ENCODE results near the gene LEKR1.
"Not testable (repeated sequence)": the region's sequence is repeated elsewhere in the genome, so short reads cannot be mapped to it uniquely, and the experiment has no call there.

The LEKR1 gene

GRCh38 chr3:156808025-156808424 lies 18.1 kb upstream of the LEKR1 start:
- DNase-seq = no peak

- DNase-seq = no peak
Measured at GRCh38 chr3:156811089-156811862, 14.9 kb upstream of the LEKR1 start.

DNA sequence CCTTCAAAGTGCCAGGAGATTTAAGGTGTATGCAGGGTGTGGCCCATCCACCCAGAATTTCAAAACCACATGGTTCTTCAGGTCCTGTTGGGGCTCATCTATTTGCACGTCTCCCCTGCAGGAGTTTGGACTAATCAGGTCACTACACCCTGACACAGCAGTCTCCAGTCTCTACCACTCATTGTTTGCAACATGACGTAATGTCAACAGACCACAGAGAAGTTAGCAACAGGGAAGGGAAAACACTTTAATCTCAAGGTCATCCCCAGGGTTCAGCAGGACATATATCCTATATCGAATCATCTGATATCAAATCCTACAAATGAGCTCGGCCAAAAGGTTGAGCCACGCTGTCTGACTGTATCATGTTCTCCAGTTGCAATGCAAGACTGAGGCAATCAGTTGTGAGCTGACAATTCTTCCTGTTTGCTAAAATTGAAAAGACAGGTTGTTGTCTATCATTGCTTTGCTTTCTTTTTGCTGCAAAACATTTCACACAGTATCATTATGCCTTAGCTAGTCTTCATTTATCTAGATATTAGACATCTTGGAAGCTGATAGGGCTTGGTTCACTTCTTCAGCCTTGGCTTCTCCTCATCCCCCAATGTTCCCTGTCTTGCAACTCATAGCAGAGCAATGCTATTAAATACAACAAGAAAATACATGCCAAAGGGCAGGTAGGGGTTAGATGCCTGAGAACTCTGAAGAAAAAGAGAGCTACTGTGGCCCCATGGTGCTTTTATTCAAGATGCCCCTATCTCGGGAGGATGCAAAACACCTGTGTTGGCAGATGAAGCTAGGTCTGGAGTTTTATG lies 13.4 kb upstream of the LEKR1 start:
- peak; percentile 15 for DNase-seq

- no peak for DNase-seq
Measured at GRCh38 chr3:156814295-156814694, 11.9 kb upstream of the LEKR1 start.

GRCh38 chr3:156816091-156816793 lies 9.9 kb upstream of the LEKR1 start:
- DNase-seq = peak; percentile 27

- peak; percentile 80 for DNase-seq
Measured at GRCh38 chr3:156816794-156817645, 9.1 kb upstream of the LEKR1 start.

DNA sequence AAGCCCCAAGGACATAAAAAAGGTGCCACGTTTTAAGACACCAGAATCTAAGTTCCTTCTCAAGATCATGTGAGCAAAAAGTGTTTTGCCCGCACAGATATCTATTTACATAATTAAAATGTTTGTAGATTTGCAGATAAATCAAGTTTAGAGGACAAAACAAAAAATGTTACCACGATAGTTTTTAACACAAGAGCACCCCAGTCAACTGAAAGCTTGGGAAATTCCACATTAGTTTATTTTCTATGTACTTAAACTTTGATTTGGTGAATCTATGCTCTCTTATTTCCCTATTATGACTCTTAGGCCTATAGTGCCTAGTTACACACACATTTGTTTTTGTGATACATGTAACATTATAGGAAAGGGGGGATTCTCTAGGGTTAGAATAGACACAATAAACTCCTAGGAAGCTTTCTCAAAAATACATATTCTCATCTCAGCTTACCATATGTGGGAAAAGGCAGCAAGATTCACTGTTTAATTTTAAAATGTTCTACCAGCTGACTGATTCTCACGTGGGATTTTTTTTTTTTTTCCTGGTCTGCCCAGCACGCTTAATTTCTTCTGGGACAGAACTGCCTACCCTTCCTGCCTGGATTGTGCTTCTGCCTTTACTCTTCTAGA lies 8.4 kb upstream of the LEKR1 start:
- peak; percentile 30 for DNase-seq

GRCh38 chr3:156818273-156818651 lies 7.9 kb upstream of the LEKR1 start:
- DNase-seq = no peak

- DNase-seq = no peak
Measured at GRCh38 chr3:156818890-156819289, 7.3 kb upstream of the LEKR1 start.

DNA sequence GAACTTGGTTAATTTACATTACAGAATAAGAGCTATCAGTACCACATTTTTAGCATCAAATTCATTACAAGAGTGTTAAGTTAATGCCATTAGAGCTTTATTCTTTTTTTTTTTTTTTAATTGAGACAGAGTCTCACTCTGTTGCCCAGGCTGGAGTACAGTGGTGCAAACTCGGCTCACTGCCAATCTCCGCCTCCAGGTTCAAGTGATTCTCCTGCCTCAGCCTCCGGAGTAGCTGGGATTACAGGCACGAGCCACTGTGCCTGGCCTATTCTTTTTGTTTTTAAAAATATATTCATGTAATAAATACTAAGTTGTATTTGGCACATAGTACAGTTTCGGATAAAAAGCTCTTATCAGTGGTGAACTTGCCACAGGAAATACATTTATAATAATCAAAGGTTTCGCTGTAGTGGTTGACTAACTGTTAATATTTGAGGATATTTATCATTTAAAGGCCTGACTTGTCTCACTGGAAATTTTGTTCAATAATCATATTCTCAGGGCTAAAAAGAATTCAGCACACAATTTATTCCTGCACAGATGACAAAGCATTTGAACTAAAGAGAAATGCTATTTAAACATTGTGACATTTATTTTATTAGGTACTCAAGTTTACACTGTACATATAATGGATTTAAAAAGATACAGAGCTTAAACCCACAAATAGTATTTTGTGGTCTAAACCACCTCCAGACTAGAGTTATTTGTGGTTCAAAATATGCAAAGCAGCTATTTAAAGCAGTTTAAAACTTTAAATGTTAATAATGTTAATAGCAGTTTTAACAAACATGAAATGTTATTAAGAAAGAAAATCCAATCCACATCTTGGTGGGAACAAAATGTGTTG lies 6.1 kb upstream of the LEKR1 start:
- no peak for DNase-seq

DNA sequence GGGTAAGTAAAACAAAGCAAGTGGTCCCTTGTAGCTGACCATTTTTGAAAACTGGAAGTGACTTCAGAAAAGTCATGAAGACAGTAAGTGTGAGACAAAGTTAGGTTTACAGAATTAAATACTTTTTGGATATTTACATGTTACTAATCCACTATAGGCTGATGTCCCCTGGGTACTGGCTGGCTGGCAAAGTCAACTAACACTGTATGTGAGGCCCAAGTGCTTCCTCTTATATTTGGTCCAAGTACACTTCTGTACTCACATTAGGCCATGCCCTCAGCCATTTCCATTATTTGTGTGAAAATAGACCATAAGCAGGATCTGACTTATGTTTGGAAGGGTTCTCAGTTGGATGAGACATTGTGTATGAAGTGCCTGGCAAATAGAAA lies 5.5 kb upstream of the LEKR1 start:
- DNase-seq = no peak

DNA sequence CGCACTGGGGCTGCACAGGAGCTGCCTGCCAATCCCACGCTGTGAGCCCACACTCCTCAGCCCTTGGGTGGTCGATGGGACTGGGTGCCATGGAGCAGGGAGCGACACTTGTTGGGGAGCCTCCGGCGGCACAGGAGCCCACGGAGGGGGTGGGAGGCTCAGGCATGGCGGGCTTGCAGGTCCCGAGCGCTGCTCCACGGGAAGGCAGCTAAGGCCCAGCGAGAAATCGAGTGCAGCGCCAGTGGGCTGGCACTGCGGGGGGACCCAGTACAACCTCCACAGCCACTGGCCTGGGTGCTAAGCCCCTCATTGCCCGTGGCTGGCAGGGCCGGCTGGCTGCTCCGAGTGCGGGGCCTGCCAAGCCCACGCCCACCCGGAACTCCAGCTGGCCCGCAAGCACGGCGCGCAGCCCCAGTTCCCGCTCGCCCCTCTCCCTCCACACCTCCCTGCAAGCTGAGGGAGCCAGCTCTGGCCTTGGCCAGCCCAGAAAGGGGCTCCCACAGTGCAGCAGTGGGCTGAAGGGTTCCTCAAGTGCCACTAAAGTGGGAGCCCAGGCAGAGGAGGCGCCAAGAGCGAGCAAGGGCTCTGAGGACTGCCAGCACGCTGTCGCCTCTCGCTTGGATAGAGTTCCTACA lies 3.4 kb upstream of the LEKR1 start:
- not testable (repeated sequence) for DNase-seq

GRCh38 chr3:156825795-156826143 lies 384 bp upstream of the LEKR1 start:
- no peak for DNase-seq

GRCh38 chr3:156826896-156827882 lies 1.0 kb downstream of the LEKR1 start:
- DNase-seq = no peak

DNA sequence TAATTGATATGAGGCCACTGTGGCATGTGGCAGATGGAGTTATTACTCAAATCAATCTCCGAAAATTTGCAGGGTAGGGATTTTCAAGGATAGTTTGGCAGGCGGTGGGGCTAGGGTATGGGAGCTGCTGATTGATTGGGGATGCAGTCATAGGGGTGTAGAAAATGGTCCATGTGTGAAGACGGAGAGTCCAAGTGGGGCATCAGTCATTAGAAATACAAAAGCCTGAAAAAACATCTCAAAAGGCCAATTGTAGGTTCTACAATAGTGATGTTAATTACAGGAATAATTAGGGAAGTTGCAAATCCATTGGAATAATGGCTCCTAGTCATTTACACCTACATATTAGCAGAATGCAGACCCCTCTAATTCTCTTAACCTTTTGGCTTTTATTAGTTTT lies 4.9 kb downstream of the LEKR1 start:
- DNase-seq = no peak

DNA sequence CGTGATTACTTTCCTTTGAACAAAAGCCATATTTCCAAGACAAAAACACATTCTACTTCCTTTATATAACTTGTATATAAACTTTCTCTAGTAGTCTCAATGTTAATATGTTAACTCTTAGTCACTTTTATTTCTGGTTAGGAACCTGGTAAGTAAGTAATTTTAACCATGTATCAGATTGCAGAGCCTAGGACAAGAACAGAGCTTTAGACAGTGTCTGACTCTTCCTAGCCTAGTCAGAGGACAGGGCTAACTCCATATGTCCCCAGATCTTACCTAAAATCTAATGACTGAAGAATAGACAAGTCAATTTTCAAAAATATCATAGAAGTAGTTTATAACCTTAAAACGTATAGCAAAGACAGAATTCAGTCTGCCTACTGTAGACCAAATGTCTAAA lies 8.3 kb downstream of the LEKR1 start:
- DNase-seq = no peak

DNA sequence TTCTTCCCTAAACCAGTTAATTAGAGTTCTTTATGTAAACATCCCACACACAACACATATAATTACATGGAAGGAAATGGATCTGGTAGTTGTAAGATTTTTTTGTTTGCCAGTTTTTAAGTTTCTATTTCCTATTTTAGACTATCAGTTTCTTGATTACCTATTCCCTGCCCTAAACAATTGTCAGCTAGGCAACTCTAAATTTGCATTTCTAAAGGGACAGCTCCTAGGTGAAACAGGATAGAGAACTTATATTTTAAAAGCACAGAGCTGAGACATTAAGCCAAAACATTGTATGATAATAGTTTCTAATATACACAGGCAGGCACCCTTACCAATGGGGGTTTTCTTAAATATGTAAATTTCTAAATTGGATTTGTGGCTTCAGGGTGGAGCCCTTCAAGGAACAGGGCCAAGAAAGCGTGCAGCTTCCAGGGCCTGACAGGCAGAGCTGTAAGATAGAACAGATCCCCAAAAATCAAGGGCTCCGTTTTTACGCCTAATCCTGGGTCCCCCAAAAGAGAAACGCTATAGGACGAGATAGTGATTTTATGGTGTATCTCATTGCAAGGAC lies 8.9 kb downstream of the LEKR1 start:
- no peak for DNase-seq

DNA sequence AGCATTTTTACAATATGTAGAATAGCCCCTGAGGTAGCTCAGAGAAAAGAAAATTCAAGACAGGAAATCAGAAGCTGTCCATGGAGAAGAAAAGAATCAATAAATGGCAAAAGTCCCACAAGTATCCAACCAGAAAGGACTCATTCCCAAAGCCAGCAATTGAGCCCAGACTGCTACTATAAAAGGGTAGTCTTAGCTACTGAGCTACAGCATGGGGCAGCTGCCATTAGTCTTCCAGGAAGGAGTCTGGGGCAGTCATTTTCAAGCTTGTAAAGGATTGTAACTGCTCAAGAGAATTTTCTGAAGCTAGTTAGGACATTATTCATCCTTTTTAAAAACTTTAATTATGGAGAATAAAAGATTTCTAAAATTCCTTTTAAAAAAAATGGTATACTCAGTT lies 10.5 kb downstream of the LEKR1 start:
- no peak for DNase-seq

DNA sequence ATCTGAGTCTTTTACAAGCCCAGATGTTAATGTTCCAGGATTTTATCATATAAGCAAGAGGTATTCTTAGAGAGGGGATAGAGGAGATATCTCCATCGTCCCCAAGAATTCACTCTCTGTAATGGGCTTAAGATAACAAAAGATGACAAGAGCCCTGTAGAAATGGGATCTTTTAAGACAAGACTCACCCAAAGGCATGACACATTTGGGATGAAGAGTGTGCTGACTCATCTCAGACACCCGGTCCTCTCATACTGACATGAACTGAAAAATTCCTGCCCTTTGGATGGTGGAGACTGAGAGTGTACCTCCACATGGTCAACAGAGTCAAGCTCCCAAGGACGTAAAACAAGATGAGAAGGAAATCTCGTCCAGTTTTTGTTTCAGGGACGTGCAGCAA lies 11.0 kb downstream of the LEKR1 start:
- DNase-seq = no peak

All from CD4-positive, alpha-beta T cell treated with Interleukin-17A for 1 hour (primary cell).